AG04450 (cell line): Measurements from ENCODE around the gene TESPA1. TPM values are rescaled to one million over a fixed set of nuclear protein-coding genes. Genes with fewer than 3 reads are reported as not detected.

ENCODE experiments used
- CTCF ChIA-PET: fragments of 300-600, 350-600 bp; formaldehyde crosslinking; extraction: SDS; loops from one replicate; lab custom pipeline; 2022; ENCODE audit warnings: antibody characterized with exemption, inconsistent platforms; lab: Charles Lee
- POLR2A ChIA-PET: fragments of 350-600 bp; formaldehyde crosslinking; extraction: SDS; loops from one replicate; lab custom pipeline; 2021; ENCODE audit warnings: antibody characterized with exemption, inconsistent platforms; lab: Yijun Ruan, JAX
- DNase-seq: peaks from one replicate; pipeline ENCODE4 v3.0.0-alpha.2; 2011; ENCODE audit warnings: low read depth, low spot score
- H3K27ac ChIP-seq: one replicate; pipeline ENCODE4 v1.5.1; 2012; ENCODE audit warnings: low read depth, low read length, control low read depth
- H3K27me3 ChIP-seq: one replicate; pipeline ENCODE4 v1.6.0; 2012; ENCODE audit warnings: low read length; ENCODE audit not compliant: control insufficient read depth, insufficient read depth
- H3K4me3 ChIP-seq: 2 replicates; pipeline ENCODE4 v1.5.1; 2011; ENCODE audit warnings: mild to moderate bottlenecking, low read depth, low read length, control low read depth
- H3K9me3 ChIP-seq: 2 replicates; pipeline ENCODE4 v1.5.1; 2012; ENCODE audit warnings: low read length; ENCODE audit not compliant: control insufficient read depth, insufficient read depth
- polyA plus RNA-seq: library from polyadenylated mRNA; depleted of rRNA; stranded (reverse); fragments of >200 nt; gene quantifications from 2 replicates; pipeline ENCODE4 v1.2.3, GENCODE V29; 2011
- TF ChIP-seq, protein P1 (sequence below): IDR thresholded peaks from 2 replicates; pipeline ENCODE4 v1.5.1; 2011; ENCODE audit warnings: low read depth, low read length, control low read depth, inconsistent platforms

The TESPA1 gene
- polyA plus RNA-seq, 1 experiment, result not detected

- Histone ChIP-seq H3K27ac (no peak overlapping the region), H3K4me3 (no peak overlapping the region), H3K9me3 (no peaks in the 10 kb centered on the region), H3K27me3 (no peaks in the 10 kb centered on the region)
- TF ChIP-seq, protein P1, sequence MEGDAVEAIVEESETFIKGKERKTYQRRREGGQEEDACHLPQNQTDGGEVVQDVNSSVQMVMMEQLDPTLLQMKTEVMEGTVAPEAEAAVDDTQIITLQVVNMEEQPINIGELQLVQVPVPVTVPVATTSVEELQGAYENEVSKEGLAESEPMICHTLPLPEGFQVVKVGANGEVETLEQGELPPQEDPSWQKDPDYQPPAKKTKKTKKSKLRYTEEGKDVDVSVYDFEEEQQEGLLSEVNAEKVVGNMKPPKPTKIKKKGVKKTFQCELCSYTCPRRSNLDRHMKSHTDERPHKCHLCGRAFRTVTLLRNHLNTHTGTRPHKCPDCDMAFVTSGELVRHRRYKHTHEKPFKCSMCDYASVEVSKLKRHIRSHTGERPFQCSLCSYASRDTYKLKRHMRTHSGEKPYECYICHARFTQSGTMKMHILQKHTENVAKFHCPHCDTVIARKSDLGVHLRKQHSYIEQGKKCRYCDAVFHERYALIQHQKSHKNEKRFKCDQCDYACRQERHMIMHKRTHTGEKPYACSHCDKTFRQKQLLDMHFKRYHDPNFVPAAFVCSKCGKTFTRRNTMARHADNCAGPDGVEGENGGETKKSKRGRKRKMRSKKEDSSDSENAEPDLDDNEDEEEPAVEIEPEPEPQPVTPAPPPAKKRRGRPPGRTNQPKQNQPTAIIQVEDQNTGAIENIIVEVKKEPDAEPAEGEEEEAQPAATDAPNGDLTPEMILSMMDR, result no peak
- ChIA-PET CTCF (interaction anchor here (1.6 to 8.8 kb wide), 2 partner anchors 70 to 75 kb away, joined by 3 to 254 read pairs; no protein-coding TSS in a partner anchor), POLR2A (no interaction called here)
- DNase-seq, result no peak
Observed at GRCh38 chr12:54998958-54999510, 14.5 kb upstream of the TESPA1 start.

DNA sequence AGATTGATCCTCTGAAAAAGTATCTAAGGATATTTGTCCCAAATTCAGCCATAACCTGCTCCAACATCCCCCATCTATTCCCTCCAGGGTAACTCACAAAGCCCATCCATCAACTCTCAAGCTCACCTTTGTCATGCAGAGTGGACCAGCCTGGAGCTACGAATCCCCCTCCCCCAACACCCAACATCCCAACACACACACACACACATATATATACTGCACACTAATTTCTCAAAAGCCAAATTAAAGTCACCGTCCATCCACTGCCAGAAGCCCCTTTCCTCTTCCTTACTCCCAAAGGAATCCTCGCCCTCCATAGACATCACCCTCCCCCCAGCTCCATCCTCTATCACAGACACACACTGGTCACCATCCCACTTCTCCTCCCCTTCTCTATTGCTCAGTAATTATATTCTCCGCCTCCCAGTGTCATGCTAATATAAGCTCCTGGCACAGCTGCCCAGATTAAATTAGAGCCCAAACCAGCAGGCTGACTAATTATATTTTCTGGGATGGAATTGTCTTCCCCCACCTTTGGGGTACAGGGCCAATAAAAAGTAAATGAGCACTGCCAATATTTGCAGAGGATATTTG lies 13.5 kb upstream of the TESPA1 start:
- TF ChIP-seq, protein P1, result no peak
- H3K27ac ChIP-seq, result no peak overlapping the region
- CTCF ChIA-PET, result interaction anchor here (1.6 to 8.8 kb wide), 2 partner anchors 71 to 76 kb away, joined by 3 to 254 read pairs; no protein-coding TSS in a partner anchor
- no peak overlapping the region for H3K4me3 ChIP-seq
- no peaks in the 10 kb centered on the region for H3K27me3 ChIP-seq
- POLR2A ChIA-PET, result no interaction called here
- no peaks in the 10 kb centered on the region for H3K9me3 ChIP-seq
- no peak for DNase-seq

DNA sequence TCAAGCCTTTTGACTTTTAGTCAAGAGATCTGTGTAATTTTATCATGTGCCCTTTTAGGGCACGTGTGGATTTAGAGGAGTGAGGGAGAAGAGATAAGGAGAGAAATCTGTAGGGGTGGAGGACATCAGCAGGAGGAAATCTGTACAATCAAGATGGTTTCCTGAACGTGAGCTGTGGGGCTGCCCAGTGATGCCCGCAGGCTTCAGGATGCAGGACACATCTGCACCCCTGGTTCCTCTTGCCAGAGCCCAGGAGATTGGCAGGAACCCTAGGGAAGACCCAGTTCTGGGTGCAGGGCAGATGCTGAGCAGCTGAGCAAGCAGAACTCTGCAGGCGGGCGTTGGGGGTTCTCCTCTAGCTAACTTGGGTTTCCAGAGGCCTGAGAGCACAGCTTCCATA lies 11.6 kb upstream of the TESPA1 start:
- ChIA-PET CTCF (interaction anchor here (1.1 to 8.8 kb wide), 2 partner anchors 10 to 73 kb away, joined by 3 to 254 read pairs; no protein-coding TSS in a partner anchor), POLR2A (interaction anchor here (0.6 kb wide), 1 partner anchor 14 kb away, joined by 3 read pairs; no protein-coding TSS in a partner anchor)
- no peaks in the 10 kb centered on the region for H3K9me3 ChIP-seq
- no peak overlapping the region for H3K4me3 ChIP-seq
- no peak overlapping the region for H3K27ac ChIP-seq
- TF ChIP-seq, protein P1, result no peak
- no peak for DNase-seq
- no peaks in the 10 kb centered on the region for H3K27me3 ChIP-seq

GRCh38 chr12:54993181-54993835 lies 8.7 kb upstream of the TESPA1 start:
- ChIA-PET CTCF (interaction anchor here (0.5 to 8.8 kb wide), 51 partner anchors 9 to 625 kb away, joined by 3 to 254 read pairs (median 6); partner anchors contain the start of genes NEUROD4 and TESPA1), POLR2A (no interaction called here)
- peak; percentile 20 for DNase-seq
- TF ChIP-seq, protein P1, result peak; percentile 82
- Histone ChIP-seq H3K27ac (no peak overlapping the region), H3K27me3 (no peaks in the 10 kb centered on the region), H3K9me3 (no peaks in the 10 kb centered on the region), H3K4me3 (no peak overlapping the region)
